Natural killer cell (primary cell): ENCODE measurements around the gene MOCOS. TPM values are rescaled to one million over a fixed set of nuclear protein-coding genes. Genes with fewer than 3 reads are reported as not detected.

Experiments
- ATAC-seq, 3 donors: fragments of 150-1000 bp in 2 of 3; fragments of 200-7000 bp in 1 of 3; cut with Tn5 transposase; 1 replicate in 1 of 3; 2 replicates in 2 of 3; pipeline ENCODE4 v1.10.0; 2021; ENCODE audit warnings: mild to moderate bottlenecking in 2 of 3, moderate library complexity in 2 of 3
- DNase-seq, 2 donors: peaks; one replicate each; pipeline versions ENCODE4 v3.0.0 to v3.0.0-alpha.2; 2013 to 2021; ENCODE audit warnings: mixed read lengths in 1 of 2
- H3K27ac ChIP-seq: one replicate; pipeline ENCODE4 v1.5.1; 2013; ENCODE audit warnings: mild to moderate bottlenecking, low read length
- H3K27me3 ChIP-seq: one replicate; pipeline ENCODE4 v1.6.1; 2013; ENCODE audit warnings: low read length; ENCODE audit not compliant: control insufficient read depth, insufficient read depth
- H3K36me3 ChIP-seq: one replicate; pipeline ENCODE4 v1.6.1; 2013; ENCODE audit warnings: low read length; ENCODE audit not compliant: control insufficient read depth, insufficient read depth
- H3K4me1 ChIP-seq: one replicate; pipeline ENCODE4 v1.6.1; 2013; ENCODE audit warnings: low read length; ENCODE audit not compliant: control insufficient read depth, insufficient read depth
- H3K4me3 ChIP-seq: one replicate; pipeline ENCODE4 v1.5.1; 2013; ENCODE audit warnings: low read length
- H3K9me3 ChIP-seq: one replicate; pipeline ENCODE4 v1.6.1; 2013; ENCODE audit warnings: low read length; ENCODE audit not compliant: control insufficient read depth, insufficient read depth
- H3K27ac Mint-ChIP-seq, 2 donors: one replicate each; pipeline ENCODE4 v1.8.0; 2022; ENCODE audit warnings: mild to moderate bottlenecking in 2 of 2, mixed read lengths in 2 of 2, moderate library complexity in 1 of 2
- H3K27me3 Mint-ChIP-seq, 2 donors: one replicate each; pipeline ENCODE4 v1.8.0; 2022; ENCODE audit warnings: low read depth in 2 of 2, mixed read lengths in 2 of 2
- H3K36me3 Mint-ChIP-seq: one replicate; pipeline ENCODE4 v1.8.0; 2022; ENCODE audit warnings: mixed read lengths
- H3K4me1 Mint-ChIP-seq, 2 donors: one replicate each; pipeline ENCODE4 v1.8.0; 2022; ENCODE audit warnings: mixed read lengths in 2 of 2
- H3K4me3 Mint-ChIP-seq: one replicate; pipeline ENCODE4 v1.8.0; 2022; ENCODE audit warnings: mild to moderate bottlenecking, moderate library complexity, mixed read lengths
- H3K9me3 Mint-ChIP-seq, 2 donors: one replicate each; pipeline ENCODE4 v1.8.0; 2022; ENCODE audit warnings: mixed read lengths in 2 of 2
- WGBS: methylation state at CpG from one replicate; pipeline ENCODE4 v1.1.7; 2013; ENCODE audit warnings: missing lambda C conversion rate; ENCODE audit not compliant: insufficient coverage; 5-methylcytosine and 5-hydroxymethylcytosine counted together
- intact Hi-C: fragments of 100-400 bp; cut with micrococcal nuclease; formaldehyde crosslinking; loops from one replicate; pipeline ENCODE4 v1.14.2; 2022
- total RNA-seq, 4 donors: library from RNA; stranded (reverse); fragments of 120-200 nt in 1 of 4; gene quantifications; one replicate each; pipeline versions ENCODE4 v1.2.3 to v1.2.4, GENCODE V29; 2013 to 2022
- TF ChIP-seq, protein P1 (sequence below): fragments of 200-600 bp; IDR thresholded peaks from one replicate; pipeline ENCODE4 v1.8.0; 2022; ENCODE audit warnings: antibody characterized with exemption

Gene MOCOS
- total RNA-seq, 3 donors from 2014 or later (not counting 1 experiment from before 2014, with no cell fraction given) = 0.10 to 0.24 (median 0.16) TPM

GRCh38 chr18:36294031-36294430 is 106.7 kb downstream of the MOCOS start:
- no peaks in the 10 kb centered on the region for H3K9me3 ChIP-seq
- TF ChIP-seq, protein P1, sequence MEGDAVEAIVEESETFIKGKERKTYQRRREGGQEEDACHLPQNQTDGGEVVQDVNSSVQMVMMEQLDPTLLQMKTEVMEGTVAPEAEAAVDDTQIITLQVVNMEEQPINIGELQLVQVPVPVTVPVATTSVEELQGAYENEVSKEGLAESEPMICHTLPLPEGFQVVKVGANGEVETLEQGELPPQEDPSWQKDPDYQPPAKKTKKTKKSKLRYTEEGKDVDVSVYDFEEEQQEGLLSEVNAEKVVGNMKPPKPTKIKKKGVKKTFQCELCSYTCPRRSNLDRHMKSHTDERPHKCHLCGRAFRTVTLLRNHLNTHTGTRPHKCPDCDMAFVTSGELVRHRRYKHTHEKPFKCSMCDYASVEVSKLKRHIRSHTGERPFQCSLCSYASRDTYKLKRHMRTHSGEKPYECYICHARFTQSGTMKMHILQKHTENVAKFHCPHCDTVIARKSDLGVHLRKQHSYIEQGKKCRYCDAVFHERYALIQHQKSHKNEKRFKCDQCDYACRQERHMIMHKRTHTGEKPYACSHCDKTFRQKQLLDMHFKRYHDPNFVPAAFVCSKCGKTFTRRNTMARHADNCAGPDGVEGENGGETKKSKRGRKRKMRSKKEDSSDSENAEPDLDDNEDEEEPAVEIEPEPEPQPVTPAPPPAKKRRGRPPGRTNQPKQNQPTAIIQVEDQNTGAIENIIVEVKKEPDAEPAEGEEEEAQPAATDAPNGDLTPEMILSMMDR = no peak
- peaks cover 9% of the 10 kb centered on the region for H3K4me1 ChIP-seq
- Mint-ChIP-seq H3K4me3 (no peak overlapping the region), H3K36me3 (no peaks in the 10 kb centered on the region), H3K9me3 (no peaks in the 10 kb centered on the region), H3K27me3 (peaks cover 4 to 9% of the 10 kb centered on the region in 2 donors), H3K4me1 (no peaks in the 10 kb centered on the region), H3K27ac (no peak overlapping the region)
- ATAC-seq (no peak), DNase-seq (no peak)
- peaks cover 23% of the 10 kb centered on the region for H3K27me3 ChIP-seq
- H3K36me3 ChIP-seq = no peaks in the 10 kb centered on the region
- no peak overlapping the region for H3K4me3 ChIP-seq
- WGBS = 100% methylated on average over 1 of the region's 1 CpG
- H3K27ac ChIP-seq = no peak overlapping the region
- intact Hi-C loops = no loop called here

GRCh38 chr18:36295214-36295613 is 107.9 kb downstream of the MOCOS start:
- WGBS = no CpG with 5 or more reads among the region's 1 CpG

GRCh38 chr18:36295880-36296301 is 108.6 kb downstream of the MOCOS start:
- H3K4me3 Mint-ChIP-seq = no peak overlapping the region
- no peaks in the 10 kb centered on the region for H3K9me3 Mint-ChIP-seq
- H3K27ac ChIP-seq = no peak overlapping the region
- no peak overlapping the region for H3K4me3 ChIP-seq
- no peak overlapping the region for H3K27ac Mint-ChIP-seq
- no peak for ATAC-seq
- no peaks in the 10 kb centered on the region for H3K4me1 Mint-ChIP-seq
- no peaks in the 10 kb centered on the region for H3K9me3 ChIP-seq
- TF ChIP-seq, protein P1 = no peak
- 45% methylated on average over 20 of the region's 21 CpGs for WGBS
- H3K36me3 Mint-ChIP-seq = no peaks in the 10 kb centered on the region
- peaks cover 34% of the 10 kb centered on the region for H3K27me3 ChIP-seq
- intact Hi-C loops = no loop called here
- H3K4me1 ChIP-seq = peaks cover 9% of the 10 kb centered on the region
- H3K36me3 ChIP-seq = no peaks in the 10 kb centered on the region
- H3K27me3 Mint-ChIP-seq = peaks cover 20 to 22% of the 10 kb centered on the region in 2 donors
- DNase-seq = no peak

More at GRCh38 chr18:36295214-36295613, 107.9 kb downstream of the MOCOS start:
- no peak overlapping the region for H3K27ac Mint-ChIP-seq
- no peak overlapping the region for H3K27ac ChIP-seq
- no peaks in the 10 kb centered on the region for H3K9me3 ChIP-seq
- peaks cover 9% of the 10 kb centered on the region for H3K4me1 ChIP-seq
- DNase-seq (no peak), ATAC-seq (no peak)
- H3K36me3 ChIP-seq = no peaks in the 10 kb centered on the region
- no peaks in the 10 kb centered on the region for H3K36me3 Mint-ChIP-seq
- no peaks in the 10 kb centered on the region for H3K4me1 Mint-ChIP-seq
- H3K9me3 Mint-ChIP-seq = no peaks in the 10 kb centered on the region
- TF ChIP-seq, protein P1 = no peak
- intact Hi-C loops = no loop called here
- H3K27me3 ChIP-seq = peaks cover 33% of the 10 kb centered on the region
- H3K4me3 ChIP-seq = no peak overlapping the region
- H3K27me3 Mint-ChIP-seq = peaks cover 16 to 18% of the 10 kb centered on the region in 2 donors
- no peak overlapping the region for H3K4me3 Mint-ChIP-seq
